GM19193 (cell line): ENCODE results near the gene NRIP3.

Source experiments
- POLR2A ChIP-seq: IDR thresholded peaks from 4 replicates; pipeline ENCODE4 v1.6.1; 2011; ENCODE audit not compliant: insufficient read depth, insufficient read length; ENCODE audit errors: extremely low read depth

Gene NRIP3

DNA sequence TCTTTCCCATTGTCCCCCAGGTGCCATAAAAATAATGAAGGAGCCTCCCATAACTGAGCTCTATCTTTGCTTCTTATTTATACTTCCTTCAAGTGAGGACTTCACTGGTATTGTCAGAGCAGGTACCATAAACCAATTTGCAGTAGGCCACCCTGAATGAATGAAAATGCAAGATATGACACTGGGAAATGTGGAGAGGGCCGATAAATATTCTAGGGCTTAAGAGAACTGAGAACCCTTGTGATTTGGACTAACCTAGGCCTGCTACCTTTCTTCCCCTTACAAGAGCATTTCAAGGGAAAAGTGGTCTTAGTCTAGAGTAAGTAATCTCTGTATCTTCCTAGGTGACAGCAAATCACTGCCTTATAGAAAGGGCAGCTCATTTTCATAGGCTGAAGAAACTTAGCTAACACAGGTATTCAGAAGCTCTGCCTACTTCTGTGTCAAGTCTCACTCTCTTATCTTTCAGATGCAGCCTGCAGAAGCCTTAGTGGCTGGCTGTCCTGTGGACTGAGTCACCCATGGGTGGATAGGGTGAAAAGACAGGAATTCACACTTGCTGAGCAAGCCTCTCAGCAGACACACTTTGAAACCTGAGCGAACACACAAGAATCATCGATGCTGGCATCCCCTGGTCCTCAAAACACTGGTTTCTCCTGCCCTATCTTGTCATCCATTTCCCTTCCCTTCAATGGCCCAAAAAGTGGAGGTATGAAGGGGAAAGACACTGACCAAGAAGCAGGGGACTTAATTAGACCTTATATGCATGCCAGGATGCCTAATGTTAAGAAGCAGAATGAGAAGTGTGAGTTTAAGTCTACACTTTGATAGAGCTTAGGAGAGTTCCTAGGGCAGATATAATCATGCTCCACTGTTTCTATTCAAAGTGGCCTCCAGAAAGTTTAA, 15.2 kb downstream of the NRIP3 start:
- TF ChIP-seq POLR2A = no peak

DNA sequence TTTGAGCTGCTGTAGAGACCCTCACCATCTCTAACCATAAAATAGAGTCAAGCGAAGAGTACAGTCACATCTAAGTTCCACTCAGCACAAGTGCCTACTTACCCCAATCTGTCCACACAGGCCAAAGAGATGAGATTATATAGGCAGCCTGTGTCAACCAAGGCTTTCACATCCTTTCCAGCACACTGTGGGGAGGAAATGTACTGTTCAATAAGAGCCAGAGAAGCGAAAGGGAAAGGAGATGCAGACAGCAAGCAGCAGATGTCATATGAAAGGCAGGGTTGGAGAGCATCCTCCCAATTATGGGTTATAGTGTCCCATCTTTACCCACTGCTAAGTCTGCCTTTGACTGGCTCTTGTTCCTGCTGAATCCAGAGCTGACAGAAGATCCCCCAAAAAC, 16.4 kb downstream of the NRIP3 start:
- no peak for TF ChIP-seq POLR2A

DNA sequence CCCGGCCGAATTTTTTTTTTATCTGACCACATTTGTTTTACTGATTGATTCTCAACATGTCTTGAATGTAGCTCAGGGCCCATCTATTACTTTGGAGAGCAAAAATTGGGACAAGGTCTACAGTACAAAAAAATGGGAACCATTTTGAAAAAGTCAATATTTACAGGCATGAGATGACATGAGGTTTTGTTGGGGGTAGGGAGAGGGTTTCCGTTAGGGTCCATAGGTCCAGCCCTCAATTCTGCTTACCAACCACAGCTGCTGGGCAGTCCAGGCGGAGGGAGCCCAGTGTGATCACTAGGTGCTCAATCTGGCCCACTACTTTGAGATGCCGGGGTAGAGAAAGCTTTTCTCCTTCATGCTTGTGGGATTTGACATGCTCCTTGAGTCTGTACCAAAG, 18.3 kb downstream of the NRIP3 start:
- no peak for TF ChIP-seq POLR2A

DNA sequence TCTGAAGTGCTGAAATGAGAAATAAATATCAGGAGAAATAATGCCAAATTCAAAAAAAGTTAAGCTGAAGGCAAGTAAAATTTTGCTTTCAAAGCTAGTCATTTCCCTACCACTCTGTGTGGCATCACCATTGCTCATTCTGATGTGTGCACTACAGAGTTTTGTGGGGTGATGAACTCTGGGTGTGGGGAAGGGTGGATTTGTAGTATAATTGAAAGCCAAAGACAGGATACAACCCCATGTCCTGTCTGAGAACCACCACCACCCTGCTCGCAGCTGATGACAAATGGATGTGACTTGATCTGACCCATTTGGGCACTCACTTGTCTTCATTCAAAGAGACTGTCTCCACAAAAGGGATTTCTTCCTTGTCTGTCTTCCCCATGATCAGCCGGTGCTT, 20.2 kb downstream of the NRIP3 start:
- TF ChIP-seq POLR2A = no peak

DNA sequence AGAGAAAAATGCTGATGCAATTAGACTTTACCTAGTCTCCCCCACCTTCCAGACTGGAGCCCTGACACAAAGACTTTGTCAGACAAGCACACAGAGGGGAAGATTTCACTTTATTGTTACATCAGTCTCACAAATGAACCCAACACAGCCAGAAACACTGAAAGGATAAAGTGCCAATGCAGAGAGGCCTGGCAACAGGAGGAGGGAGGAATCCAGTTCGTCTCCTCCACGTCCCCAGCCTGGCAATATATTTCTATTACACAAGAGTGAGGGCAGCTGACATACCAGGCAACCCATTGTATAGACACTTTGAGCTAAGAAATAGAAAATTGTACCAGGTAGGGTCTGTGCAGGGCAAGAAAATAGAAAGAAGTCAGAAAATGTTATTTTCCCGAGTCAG, 23.3 kb downstream of the NRIP3 start:
- no peak for TF ChIP-seq POLR2A

DNA sequence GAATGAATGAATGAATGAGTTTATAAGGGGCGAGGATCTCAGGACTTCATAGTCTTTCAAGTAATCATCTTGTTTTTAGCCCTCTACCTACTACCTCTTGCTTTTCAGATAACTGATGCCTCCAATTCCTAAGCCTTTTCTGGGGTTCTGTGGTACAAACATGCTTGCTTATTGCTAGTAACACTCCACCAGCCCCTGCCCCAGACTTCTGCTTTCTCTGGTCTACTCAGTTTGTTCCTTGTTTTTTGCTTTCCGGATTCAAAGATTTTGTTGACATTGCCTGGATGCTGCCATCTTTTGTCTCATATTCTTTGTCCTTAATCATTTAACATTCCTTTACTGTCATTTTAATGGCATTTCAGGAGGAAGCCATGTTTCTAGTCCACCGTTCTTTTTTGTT, 30.7 kb downstream of the NRIP3 start:
- TF ChIP-seq POLR2A = no peak

DNA sequence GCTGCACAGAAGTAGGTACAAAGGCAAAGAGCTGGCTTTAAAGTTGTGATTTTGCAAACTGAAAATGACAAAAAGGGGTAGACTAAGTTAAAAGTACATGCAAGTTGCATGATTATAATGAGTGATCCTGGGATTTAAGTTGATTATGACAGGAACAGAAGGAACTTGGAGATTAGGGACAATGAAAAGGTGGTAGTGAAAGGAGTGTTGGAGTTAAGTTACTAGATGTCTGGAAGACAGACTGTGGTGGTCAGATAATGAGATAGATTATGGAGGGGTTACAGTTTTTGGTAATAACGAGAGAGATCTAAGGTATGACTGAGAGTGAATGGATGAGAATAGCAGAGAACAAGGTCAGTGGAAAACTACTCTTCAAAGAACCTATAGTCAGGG, 31.9 kb downstream of the NRIP3 start:
- no peak for TF ChIP-seq POLR2A

DNA sequence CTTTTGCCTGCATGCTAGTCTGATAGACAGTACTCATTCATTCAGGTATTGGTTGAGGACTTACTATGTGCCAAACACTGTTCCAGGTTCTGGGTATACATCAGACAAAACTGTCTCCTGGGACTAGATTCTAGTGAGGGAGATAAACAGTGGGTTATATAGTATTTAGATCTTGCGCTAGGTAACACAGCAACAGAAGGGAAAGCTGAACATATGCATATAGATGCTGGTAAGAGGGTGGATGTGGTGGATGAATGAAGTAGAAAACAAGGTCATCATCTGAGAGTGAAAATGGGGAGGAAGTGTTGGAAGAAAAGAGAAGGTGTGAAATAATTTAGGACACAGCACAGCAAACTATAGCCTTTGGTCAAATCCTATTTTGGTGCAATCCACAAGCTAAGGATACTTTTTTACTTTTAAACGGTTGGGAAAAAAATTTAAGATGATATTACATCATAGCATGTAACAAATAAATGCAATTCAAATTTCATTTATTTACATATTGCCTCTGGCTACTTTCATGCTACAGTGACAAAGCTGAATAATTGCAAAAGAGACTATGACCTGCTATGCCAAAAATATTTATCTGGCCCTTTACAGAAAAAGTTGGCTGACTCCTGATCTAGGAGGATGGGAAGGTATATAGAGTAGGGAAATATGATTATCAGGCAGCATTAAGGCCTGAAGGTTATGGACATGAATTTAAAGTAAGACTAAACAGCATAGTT, 32.4 kb downstream of the NRIP3 start:
- TF ChIP-seq POLR2A = no peak

DNA sequence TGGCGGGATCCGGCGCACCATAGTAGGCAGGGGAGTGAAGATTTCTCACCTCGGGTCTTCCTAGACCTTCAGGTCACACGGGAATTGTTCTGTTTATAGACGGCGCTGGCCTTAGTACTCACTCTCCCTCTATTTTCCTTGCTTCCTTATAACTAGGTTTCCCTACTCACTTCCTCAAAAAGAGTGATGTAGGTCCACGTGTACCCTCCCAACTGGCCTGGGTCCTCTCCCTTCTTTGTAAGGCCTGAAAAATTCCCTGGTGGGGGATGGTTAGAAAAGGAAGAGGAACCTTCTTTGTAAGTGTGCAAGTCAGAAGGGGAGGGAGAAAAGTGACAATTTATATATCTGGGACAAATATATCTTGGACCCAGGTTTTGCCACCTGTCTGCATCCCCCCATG, 36.6 kb downstream of the NRIP3 start:
- no peak for TF ChIP-seq POLR2A

DNA sequence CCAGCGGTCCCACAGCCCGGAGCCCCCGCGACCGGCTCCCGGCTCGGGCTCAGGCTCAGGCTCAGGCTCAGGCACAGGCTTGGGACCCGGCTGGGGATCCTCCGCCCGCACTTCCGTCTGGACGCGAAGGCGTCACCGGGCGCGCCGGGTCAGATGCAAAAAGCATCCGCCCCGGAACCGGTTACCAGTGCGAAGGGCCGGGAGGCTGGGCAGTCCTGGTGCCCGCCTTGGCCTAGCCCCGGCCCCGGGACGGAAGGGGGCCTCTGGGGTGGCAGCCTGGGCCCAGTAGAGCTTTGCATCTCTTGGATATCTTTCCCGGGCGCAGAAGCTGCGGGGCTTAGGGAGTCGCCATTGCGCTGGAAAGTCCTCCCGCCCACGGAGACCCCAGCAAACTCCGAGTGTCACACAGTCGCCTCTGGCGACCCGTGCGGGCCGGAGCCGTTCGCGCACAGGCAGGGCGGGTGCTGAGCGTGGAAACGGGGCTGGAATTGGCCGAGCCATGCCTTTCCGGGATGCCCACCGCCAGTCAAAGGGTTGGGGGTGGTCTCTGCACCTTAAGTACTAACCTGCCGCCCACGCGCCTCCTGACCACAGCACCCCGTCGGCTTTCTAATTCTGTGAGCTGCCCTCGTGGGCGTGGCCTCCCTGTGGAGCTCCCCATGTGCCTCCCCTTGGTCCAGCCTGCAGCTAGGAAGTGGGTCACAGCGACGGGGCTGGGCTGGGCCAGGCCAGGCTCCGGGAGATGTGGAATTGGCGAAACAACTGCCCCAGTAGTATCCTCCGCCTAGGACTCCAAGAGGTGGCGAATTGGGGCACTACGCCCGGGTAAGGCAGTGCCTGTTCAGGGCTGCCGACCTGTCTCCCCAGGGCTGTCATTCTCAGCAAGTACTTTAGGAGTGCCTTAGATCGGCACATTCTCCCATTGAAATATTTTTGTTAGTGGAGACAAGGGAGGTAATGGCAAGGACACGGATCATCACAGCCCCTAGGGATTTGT, 39.2 kb downstream of the NRIP3 start, which contains the start of gene TMEM9B:
Gene TMEM9B (minus strand): TSS at position 119 of the 997 bp plus-strand sequence. CDS start 129 bp downstream, outside the sequence.
- peak; percentile 90 for TF ChIP-seq POLR2A

DNA sequence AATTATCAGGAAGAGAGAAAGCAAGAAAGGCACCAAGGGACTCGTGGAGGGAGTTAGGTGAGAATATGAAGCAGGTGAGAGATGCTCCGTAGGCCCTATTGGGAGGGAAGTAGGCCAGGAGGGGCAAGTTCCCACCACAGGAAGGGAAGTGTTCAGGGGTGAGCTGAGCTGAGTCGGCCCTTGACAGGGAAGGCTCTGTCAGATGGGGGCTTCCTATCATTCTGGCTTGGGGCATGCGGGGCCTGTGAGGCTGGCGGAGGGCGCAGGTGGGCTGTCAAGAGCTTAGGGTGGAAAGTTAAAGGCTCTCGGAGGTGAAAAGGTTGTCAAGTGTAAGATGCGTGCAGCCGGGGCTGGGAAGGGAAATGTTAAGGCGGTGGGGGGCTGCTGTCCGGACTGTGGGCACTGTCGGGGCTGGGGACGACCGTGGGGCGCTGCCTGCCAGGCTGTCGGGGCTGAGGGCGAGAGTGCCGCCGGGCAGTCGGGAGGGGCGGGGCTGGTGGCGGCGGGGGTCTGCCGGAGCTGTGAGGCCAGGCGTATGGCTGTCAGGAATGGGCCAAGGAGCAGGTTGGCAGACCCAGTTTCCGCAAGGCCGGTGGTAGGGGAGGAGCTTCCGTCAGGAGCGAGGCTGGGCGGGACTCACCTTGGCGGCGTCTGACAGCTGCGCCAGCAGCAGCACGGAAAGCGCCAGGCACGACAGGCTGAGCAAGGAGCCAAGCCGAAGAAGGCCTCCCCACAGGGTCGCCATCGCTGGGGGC, 40.1 kb downstream of the NRIP3 start:
- TF ChIP-seq POLR2A = no peak

DNA sequence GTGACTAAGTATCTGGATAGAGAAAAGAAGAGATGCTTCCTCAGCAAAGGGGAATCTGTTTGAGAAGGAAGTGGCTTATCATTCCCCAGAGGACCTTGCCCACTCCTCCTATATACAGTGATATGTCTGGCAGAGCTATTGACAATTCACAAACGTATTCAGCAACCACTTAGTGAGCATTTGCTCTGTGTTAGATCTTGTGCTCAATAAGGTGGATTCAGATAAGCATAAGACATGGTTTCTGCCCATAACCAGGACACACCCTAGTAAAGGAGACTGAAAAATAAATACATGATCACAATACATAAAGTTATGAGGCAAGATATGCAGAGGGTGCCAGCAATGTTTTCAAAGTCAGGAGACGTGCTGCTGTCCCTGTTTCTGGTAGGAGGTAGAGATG, 41.0 kb downstream of the NRIP3 start:
- no peak for TF ChIP-seq POLR2A

DNA sequence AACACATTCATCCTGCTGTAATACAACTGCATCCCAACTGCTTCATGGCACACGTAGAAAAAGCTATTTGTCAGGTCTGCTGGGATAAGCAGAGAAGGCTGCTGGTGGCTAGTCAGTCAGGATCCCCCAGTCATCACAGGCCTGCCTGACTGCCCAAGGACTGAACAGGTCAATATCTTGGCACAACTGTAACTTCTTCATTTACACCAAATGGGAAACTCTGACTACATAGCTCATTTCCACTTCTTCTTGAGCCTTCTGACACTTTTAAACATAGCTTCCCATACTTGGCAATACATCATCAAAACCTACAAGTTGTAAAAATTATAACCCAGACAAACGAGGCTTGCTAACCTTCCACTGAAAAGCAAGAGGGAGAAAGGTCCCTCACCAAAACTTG, 42.4 kb downstream of the NRIP3 start:
- TF ChIP-seq POLR2A = no peak

DNA sequence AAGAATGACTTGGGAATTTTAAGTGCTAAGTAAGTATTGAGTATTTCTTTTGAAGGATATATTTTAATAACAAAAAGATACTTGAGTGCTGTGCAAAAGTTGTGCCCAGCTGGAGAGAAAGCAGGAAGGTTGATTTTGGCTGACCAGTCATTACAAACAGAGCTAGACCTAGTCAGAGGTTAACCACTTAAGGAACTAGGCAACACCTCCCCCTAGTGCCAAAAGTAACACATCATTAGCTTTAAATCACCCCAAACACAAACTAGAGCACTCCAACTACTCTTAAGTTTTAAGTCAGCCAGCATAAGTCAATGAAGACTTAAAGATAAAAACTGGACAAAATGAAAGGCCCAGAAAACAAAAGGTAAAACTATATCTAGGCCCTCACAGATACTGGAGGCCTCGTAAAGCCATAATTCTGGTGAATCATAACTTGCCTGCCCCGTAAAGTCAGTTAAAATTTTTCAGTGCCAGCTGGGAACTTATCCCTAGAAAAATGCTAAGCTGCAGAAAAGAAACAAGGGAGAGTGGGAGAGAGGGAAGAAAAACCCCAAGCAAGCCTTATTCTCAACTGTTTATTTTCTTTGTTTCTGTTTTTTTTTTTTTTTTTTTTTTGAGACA, 44.1 kb downstream of the NRIP3 start:
- TF ChIP-seq POLR2A = no peak
